Muscle of leg (tissue), 11 donors: ENCODE data around the gene CMIP. TPM values are rescaled to one million over a fixed set of nuclear protein-coding genes. Genes with fewer than 3 reads are reported as not detected.
A peak's percentile ranks its signal among the peaks of the same experiment; 100 is the strongest.

ENCODE experiments used
- DNase-seq: peaks from one replicate; pipeline ENCODE4 v3.0.0; 2013
- H3K27ac ChIP-seq: one replicate; pipeline ENCODE4 v1.5.1; 2013; ENCODE audit warnings: mild to moderate bottlenecking, low read length, control low read depth
- H3K27me3 ChIP-seq: one replicate; pipeline ENCODE4 v1.6.1; 2013; ENCODE audit warnings: low read length; ENCODE audit not compliant: control insufficient read depth, insufficient read depth
- H3K36me3 ChIP-seq: one replicate; pipeline ENCODE4 v1.6.1; 2013; ENCODE audit warnings: low read length; ENCODE audit not compliant: control insufficient read depth, insufficient read depth
- H3K4me1 ChIP-seq: one replicate; pipeline ENCODE4 v1.6.1; 2013; ENCODE audit warnings: low read length; ENCODE audit not compliant: control insufficient read depth, insufficient read depth
- H3K4me3 ChIP-seq: one replicate; pipeline ENCODE4 v1.5.1; 2013; ENCODE audit warnings: low read length, control low read depth
- H3K9me3 ChIP-seq: replicated peaks from 2 replicates; pipeline ENCODE4 v1.6.1; 2013; ENCODE audit warnings: low read depth, low read length; ENCODE audit not compliant: control insufficient read depth
- WGBS: methylation state at CpG from one replicate; pipeline ENCODE4 v1.1.5; 2013; ENCODE audit warnings: missing lambda C conversion rate; ENCODE audit not compliant: insufficient coverage; 5-methylcytosine and 5-hydroxymethylcytosine counted together
- polyA plus RNA-seq, 8 donors: library from polyadenylated mRNA; unstranded; fragments of 120-200 nt; gene quantifications; one replicate each; pipeline versions ENCODE4 v1.2.1 to v1.2.3, GENCODE V29; 2013; ENCODE audit warnings: inconsistent platforms in 1 of 8, low replicate concordance in 1 of 8; ENCODE audit not compliant: insufficient read length in 8 of 8, insufficient read depth in 1 of 8
- total RNA-seq: library from RNA; stranded (reverse); fragments of 120-200 nt; gene quantifications from one replicate; pipeline ENCODE4 v1.2.4, GENCODE V29; 2013

The CMIP gene
- total and polyA plus RNA-seq, 9 donors, result 5.5 to 24.3 (median 18.8) TPM

- 91% methylated on average over 10 of the region's 17 CpGs for WGBS
- Histone ChIP-seq H3K9me3 (no peaks in the 10 kb centered on the region), H3K36me3 (peaks cover 6% of the 10 kb centered on the region), H3K4me3 (no peak overlapping the region), H3K4me1 (peaks cover 23% of the 10 kb centered on the region), H3K27ac (no peak overlapping the region), H3K27me3 (no peaks in the 10 kb centered on the region)
- no peak for DNase-seq
These were observed 57.9 kb downstream of the CMIP start for GRCh38 chr16:81502396-81503070.

- WGBS, result 44% methylated on average over 12 of the region's 13 CpGs
- peaks cover 11% of the 10 kb centered on the region for H3K4me1 ChIP-seq
These were observed 60.5 kb downstream of the CMIP start for GRCh38 chr16:81505011-81505661.

GRCh38 chr16:81509404-81509803, 64.8 kb downstream of the CMIP start:
- Histone ChIP-seq H3K27ac (no peak overlapping the region), H3K4me3 (no peak overlapping the region), H3K4me1 (peaks cover 14% of the 10 kb centered on the region), H3K27me3 (no peaks in the 10 kb centered on the region), H3K9me3 (peaks cover 2% of the 10 kb centered on the region), H3K36me3 (no peaks in the 10 kb centered on the region)
- WGBS, result 95% methylated on average over 5 of the region's 6 CpGs
- DNase-seq, result no peak

More at GRCh38 chr16:81505011-81505661, 60.5 kb downstream of the CMIP start:
- Histone ChIP-seq H3K36me3 (no peaks in the 10 kb centered on the region), H3K27ac (no peak overlapping the region), H3K9me3 (no peaks in the 10 kb centered on the region), H3K4me3 (no peak overlapping the region), H3K27me3 (no peaks in the 10 kb centered on the region)
- no peak for DNase-seq

- peaks cover 2% of the 10 kb centered on the region for H3K9me3 ChIP-seq
- no peaks in the 10 kb centered on the region for H3K27me3 ChIP-seq
- H3K27ac ChIP-seq, result no peak overlapping the region
- no peak for DNase-seq
- WGBS, result 83% methylated on average over 4 of the region's 10 CpGs
- H3K36me3 ChIP-seq, result no peaks in the 10 kb centered on the region
- peaks cover 14% of the 10 kb centered on the region for H3K4me1 ChIP-seq
- H3K4me3 ChIP-seq, result no peak overlapping the region
These were observed 65.4 kb downstream of the CMIP start for GRCh38 chr16:81510016-81510415.

GRCh38 chr16:81511371-81511770, 66.8 kb downstream of the CMIP start:
- WGBS, result 86% methylated on average over 1 of the region's 5 CpGs
- no peak for DNase-seq
- Histone ChIP-seq H3K4me3 (no peak overlapping the region), H3K27me3 (no peaks in the 10 kb centered on the region), H3K36me3 (no peaks in the 10 kb centered on the region), H3K9me3 (peaks cover 2% of the 10 kb centered on the region), H3K27ac (no peak overlapping the region), H3K4me1 (peaks cover 21% of the 10 kb centered on the region)

- peaks cover 3% of the 10 kb centered on the region for H3K36me3 ChIP-seq
- H3K27me3 ChIP-seq, result no peaks in the 10 kb centered on the region
- peak overlapping the region; percentile 78 for H3K27ac ChIP-seq
- 48% methylated on average over 20 of the region's 21 CpGs for WGBS
- H3K4me1 ChIP-seq, result peaks cover 25% of the 10 kb centered on the region
- peaks cover 2% of the 10 kb centered on the region for H3K9me3 ChIP-seq
- peak; percentile 78 for DNase-seq
- H3K4me3 ChIP-seq, result no peak overlapping the region
These were observed 68.8 kb downstream of the CMIP start for GRCh38 chr16:81513204-81514040.

GRCh38 chr16:81514041-81514559, 69.5 kb downstream of the CMIP start:
- Histone ChIP-seq H3K4me1 (peaks cover 25% of the 10 kb centered on the region), H3K9me3 (peaks cover 2% of the 10 kb centered on the region), H3K27me3 (no peaks in the 10 kb centered on the region), H3K36me3 (peaks cover 3% of the 10 kb centered on the region), H3K27ac (no peak overlapping the region), H3K4me3 (no peak overlapping the region)
- WGBS, result 83% methylated on average over 3 of the region's 7 CpGs
- DNase-seq, result no peak

GRCh38 chr16:81514568-81515258, 70.1 kb downstream of the CMIP start:
- no peak for DNase-seq
- H3K4me1 ChIP-seq, result peaks cover 23% of the 10 kb centered on the region
- H3K36me3 ChIP-seq, result peaks cover 3% of the 10 kb centered on the region
- peaks cover 2% of the 10 kb centered on the region for H3K9me3 ChIP-seq
- H3K27ac ChIP-seq, result no peak overlapping the region
- no peaks in the 10 kb centered on the region for H3K27me3 ChIP-seq
- WGBS, result 91% methylated on average over 12 of the region's 15 CpGs
- no peak overlapping the region for H3K4me3 ChIP-seq

- Histone ChIP-seq H3K27ac (no peak overlapping the region), H3K36me3 (peaks cover 3% of the 10 kb centered on the region), H3K27me3 (no peaks in the 10 kb centered on the region), H3K9me3 (peaks cover 2% of the 10 kb centered on the region), H3K4me1 (peaks cover 23% of the 10 kb centered on the region), H3K4me3 (no peak overlapping the region)
- WGBS, result 79% methylated on average over 11 of the region's 11 CpGs
- no peak for DNase-seq
These were observed 70.7 kb downstream of the CMIP start for GRCh38 chr16:81515281-81515680.
